OCI-LY7 (cell line): ENCODE results near the gene GNGT1.

Source experiments
- EZH2phosphoT487 ChIP-seq: fragments of 200-600 bp; sonication (generic); IDR thresholded peaks from 2 replicates; pipeline ENCODE4 v1.6.1; 2018; ENCODE audit warnings: low read depth, borderline replicate concordance, mild to moderate bottlenecking, mixed run types, antibody characterized with exemption, low read length, moderate library complexity, mixed read lengths
- TF ChIP-seq, protein P1 (sequence below): fragments of 200-600 bp; sonication (generic); conservative IDR thresholded peaks from 2 replicates; pipeline ENCODE4 v1.5.1; 2014; ENCODE audit warnings: mild to moderate bottlenecking, antibody characterized with exemption, low read length, moderate library complexity, mixed read lengths

DNA sequence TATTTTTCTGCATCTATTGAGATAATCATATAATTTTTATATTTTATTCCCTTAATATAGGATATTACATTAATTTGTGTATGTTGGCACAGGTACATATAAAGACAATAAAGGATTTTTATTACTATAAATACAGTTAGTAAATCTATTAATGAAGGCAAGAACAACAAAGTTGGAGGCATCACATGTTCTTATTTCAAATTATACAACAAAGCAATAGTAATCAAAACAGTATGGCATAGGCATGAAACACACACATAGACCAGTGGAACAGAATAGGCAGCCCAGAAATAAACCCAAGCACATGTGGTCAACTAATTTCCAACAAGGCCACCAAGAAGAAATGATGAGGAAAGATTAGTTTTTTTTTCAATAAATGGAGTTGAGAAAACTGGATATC lies 27.0 kb upstream of the GNGT1 start:
- TF ChIP-seq, protein P1, sequence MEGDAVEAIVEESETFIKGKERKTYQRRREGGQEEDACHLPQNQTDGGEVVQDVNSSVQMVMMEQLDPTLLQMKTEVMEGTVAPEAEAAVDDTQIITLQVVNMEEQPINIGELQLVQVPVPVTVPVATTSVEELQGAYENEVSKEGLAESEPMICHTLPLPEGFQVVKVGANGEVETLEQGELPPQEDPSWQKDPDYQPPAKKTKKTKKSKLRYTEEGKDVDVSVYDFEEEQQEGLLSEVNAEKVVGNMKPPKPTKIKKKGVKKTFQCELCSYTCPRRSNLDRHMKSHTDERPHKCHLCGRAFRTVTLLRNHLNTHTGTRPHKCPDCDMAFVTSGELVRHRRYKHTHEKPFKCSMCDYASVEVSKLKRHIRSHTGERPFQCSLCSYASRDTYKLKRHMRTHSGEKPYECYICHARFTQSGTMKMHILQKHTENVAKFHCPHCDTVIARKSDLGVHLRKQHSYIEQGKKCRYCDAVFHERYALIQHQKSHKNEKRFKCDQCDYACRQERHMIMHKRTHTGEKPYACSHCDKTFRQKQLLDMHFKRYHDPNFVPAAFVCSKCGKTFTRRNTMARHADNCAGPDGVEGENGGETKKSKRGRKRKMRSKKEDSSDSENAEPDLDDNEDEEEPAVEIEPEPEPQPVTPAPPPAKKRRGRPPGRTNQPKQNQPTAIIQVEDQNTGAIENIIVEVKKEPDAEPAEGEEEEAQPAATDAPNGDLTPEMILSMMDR: no peak
- TF ChIP-seq EZH2phosphoT487: no peak
